Left colon (tissue), 2 donors: ENCODE measurements around the gene CNTNAP1. TPM values are rescaled to one million over a fixed set of nuclear protein-coding genes. Genes with fewer than 3 reads are reported as not detected.
A peak's percentile ranks its signal among the peaks of the same experiment; 100 is the strongest.
"Not testable (repeated sequence)": the region's sequence is repeated elsewhere in the genome, so short reads cannot be mapped to it uniquely, and the experiment has no call there.

ENCODE experiments used
- ATAC-seq: fragments of 200-7000 bp; cut with Tn5 transposase; one replicate; pipeline ENCODE4 v1.9.1; 2020; ENCODE audit warnings: mild to moderate bottlenecking, moderate library complexity
- DNase-seq, 2 donors: peaks; one replicate each; pipeline ENCODE4 v3.0.0-alpha.2; 2020
- intact Hi-C, 2 donors: fragments of 100-400 bp; cut with DNase I in 1 of 2; cut with micrococcal nuclease in 1 of 2; formaldehyde crosslinking; loops; one replicate each; pipeline versions ENCODE4 v1.11.2 to v1.14.0; 2022; cut with DNase I, micrococcal nuclease
- total RNA-seq, 2 donors: library from RNA; stranded (reverse); fragmentation: NEBNext Ultra II Directional; extraction: Animal tissue kit (Norgen Biotek cat#: 25700); gene quantifications; one replicate each; pipeline ENCODE4 v1.2.1, GENCODE V29; 2021
- donor health status: DM: no; HTN: no; CAD: no.
- donor health status: DM: yes; HTN: yes; CAD: no.

The CNTNAP1 gene
- total RNA-seq, 2 donors from 2014 or later = 1.2 to 4.6 TPM

- DNase-seq (no peak), ATAC-seq (no peak)
- intact Hi-C loops = no loop called here
Observed at GRCh38 chr17:42704490-42704836, 22.1 kb downstream of the CNTNAP1 start.

GRCh38 chr17:42704837-42705494 lies 22.6 kb downstream of the CNTNAP1 start:
- DNase-seq = no peak
- intact Hi-C loops = no loop called here
- ATAC-seq = no peak

- no peak for DNase-seq
- intact Hi-C loops = no loop called here
- ATAC-seq = no peak
Observed at GRCh38 chr17:42706732-42707131, 24.4 kb downstream of the CNTNAP1 start.

GRCh38 chr17:42708588-42708987 lies 26.3 kb downstream of the CNTNAP1 start:
- intact Hi-C loops = no loop called here
- ATAC-seq = no peak
- no peak for DNase-seq

DNA sequence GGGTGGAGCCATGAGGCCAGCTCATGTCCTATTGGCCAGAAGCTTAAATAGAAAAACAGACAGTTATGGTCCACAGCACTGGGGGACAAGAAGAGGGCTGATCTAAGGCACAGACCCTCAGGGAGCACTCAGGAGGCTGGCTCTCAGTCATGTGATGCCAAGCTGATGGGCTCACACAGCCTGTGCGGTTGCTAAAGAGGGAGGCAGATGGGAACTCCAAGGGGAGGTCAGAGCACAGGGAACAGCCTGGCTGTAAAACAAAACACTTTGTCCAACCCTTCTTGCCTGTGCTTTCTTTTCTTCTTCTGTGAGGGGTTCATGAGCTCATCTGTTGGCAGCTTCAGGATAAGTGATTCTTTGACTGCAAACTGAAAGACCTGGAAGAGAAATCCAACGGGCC lies 27.2 kb downstream of the CNTNAP1 start:
- DNase-seq = no peak
- ATAC-seq = no peak
- intact Hi-C loops = no loop called here

- no peak for DNase-seq
- ATAC-seq = peak; percentile 86
- intact Hi-C loops = loop anchor here in 1 of 2 donors (5.0 to 10.0 kb wide), 2 partner anchors 41 to 214 kb away; partner anchors contain the start of gene RAMP2
Observed at GRCh38 chr17:42720996-42721583, 38.8 kb downstream of the CNTNAP1 start.

GRCh38 chr17:42723636-42724035 lies 41.3 kb downstream of the CNTNAP1 start:
- DNase-seq (no peak), ATAC-seq (no peak)
- intact Hi-C loops = loop anchor here in 1 of 2 donors (5.0 to 10.0 kb wide), 2 partner anchors 39 to 211 kb away; partner anchors contain the start of gene RAMP2

GRCh38 chr17:42725143-42725542 lies 42.8 kb downstream of the CNTNAP1 start:
- ATAC-seq (no peak), DNase-seq (no peak)
- intact Hi-C loops = loop anchor here in 1 of 2 donors (10.0 kb wide), 1 partner anchor 210 kb away; no protein-coding TSS in a partner anchor

DNA sequence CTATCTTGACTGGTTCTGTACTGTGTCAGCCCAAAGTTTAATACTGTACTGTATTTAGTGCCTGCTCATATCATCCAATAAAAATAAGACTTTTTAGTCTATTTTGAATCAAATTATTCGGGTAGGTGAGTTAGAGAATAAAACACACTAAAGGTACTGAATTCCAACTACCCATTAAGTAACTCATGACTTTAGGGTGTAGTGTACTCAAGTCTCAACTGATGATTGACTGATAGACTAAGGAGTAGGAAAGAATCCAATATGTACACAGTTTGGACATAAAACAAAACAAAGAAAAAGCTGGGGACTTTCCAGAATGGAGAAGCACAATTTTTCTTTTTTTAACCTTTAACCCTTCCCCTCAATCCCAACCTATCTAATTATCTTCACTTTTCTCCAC lies 58.4 kb downstream of the CNTNAP1 start:
- DNase-seq (no peak), ATAC-seq (no peak)
- intact Hi-C loops = no loop called here

DNA sequence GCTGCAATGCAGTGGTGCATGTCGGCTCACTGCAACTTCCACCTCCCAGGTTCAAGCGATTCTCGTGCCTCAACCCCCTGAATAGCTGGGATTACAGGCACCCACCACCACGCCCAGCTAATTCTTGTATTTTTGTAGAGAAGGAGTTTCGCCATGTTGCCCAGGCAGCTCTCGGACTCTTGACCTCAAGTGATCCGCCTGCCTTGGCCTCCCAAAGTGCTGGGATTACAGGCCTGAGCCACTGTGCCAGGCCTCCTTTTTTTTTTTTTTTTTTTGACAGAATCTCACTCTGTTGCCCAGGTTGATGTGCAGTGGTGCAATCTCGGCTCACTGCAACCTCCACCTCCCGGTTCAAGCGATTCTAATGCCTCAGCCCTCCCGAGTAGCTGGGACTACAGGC lies 60.6 kb downstream of the CNTNAP1 start:
- ATAC-seq, DNase-seq, intact Hi-C loops: not testable (repeated sequence)

DNA sequence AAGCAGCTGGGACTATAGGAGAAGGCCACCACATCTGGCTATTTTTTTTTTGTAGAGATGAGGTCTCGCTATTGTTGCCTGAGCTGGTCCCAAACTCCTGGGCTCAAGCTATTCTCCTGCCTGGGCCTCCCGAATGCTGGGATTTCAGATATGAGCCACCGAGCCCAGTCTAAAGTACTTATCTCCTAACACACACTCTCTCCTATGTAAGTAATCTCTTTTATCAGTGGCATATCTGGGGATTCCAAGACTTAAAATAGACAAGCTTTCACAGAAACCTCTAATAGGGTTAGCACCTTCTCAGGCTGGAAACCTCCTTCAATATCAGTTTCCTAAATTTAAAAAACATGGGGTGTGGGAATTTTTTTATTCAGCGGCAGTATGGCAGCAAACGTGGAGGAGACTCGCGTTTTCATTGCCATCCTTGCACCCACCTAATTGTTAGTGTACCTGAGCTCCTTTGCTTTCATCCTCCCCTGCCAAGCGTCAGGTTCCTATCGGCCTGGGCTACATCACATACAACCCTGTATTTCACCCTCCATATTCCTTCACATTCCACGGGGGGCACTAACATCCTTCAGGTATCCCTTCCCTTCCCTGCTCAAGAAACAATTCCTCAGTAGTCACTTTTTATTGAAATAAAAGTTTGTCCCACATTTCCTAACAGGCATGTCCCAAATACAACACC lies 61.4 kb downstream of the CNTNAP1 start:
- ATAC-seq = no peak
- intact Hi-C loops = no loop called here
- DNase-seq = no peak

DNA sequence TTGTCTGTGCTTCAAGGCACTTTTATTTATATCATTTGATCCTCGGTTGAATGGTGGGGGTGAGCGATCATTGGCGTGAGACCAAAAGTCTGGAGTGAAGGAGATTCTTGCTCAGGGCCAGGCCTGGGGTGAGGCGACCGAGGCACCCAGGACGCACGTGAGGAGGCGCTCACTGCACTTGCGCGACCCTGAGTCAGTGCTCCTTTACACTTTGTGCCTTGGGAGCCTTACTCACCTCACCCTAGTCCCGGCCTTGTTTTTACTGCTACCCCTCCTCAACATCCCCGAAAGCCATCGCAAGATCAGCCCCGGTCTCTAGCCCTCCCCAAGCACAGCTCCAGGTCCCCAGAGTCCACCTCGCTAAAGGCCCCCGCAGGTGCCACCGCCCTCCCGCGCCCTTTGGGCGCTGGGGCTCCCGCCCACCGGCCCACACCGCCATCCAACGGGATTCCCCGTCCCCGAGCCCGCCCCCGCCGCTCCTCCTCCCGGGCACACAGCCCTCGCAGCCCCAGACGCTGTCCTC lies 62.0 kb downstream of the CNTNAP1 start:
- ATAC-seq (peak; percentile 82), DNase-seq (peak; percentile 74 to 81)
- intact Hi-C loops = no loop called here

DNA sequence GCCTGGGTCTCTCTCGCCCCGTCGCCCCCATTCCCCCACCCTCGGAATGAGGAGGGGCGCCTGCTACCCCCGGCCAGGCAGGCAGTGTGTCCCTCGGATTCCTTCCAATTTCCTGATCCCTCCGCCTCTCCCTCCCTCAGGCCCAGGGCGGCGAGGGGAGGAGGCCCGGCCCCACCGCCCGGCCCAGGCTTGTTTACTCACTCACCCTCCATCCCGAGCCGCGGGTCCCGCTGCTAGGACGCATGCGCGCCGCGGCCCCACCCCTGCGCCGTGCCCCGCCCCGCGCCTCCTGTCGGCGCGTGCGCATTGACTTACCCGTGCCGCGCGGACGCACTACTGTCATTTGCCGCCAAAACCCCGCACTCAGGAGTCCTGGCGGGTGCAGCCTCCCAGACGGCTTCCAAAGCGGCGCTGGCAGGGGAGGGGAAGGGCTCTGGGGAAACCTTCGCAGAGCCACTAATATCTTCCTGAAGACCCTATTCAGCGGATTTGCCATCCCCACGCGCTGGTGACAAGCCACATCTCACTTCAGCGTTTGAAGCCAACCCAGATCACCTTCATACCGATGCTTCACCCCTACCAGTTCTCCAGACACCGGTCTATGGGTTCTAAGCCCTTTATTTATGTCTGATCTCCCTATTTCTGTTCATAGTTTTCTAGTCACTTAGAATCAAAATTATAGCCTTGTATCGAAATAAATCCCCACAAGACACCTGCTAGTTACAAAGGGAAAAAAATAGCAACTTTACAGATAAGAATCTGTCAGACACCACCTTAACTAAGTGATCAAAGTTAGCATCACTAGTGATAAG lies 62.7 kb downstream of the CNTNAP1 start, which contains the start of gene EZH1:
EZH1 (minus strand) TSS at position 235 of the 812 bp plus-strand sequence. CDS start 16,099 bp downstream, outside the sequence.
- ATAC-seq = peak; percentile 96

GRCh38 chr17:42748202-42748907 lies 66.0 kb downstream of the CNTNAP1 start:
- ATAC-seq (no peak), DNase-seq (no peak)
- intact Hi-C loops = no loop called here

More for the DNA sequence above, 62.7 kb downstream of the CNTNAP1 start, which contains the start of gene EZH1:
- DNase-seq = peak; percentile 84 to 89
- intact Hi-C loops = no loop called here

- intact Hi-C loops = no loop called here
- DNase-seq (no peak), ATAC-seq (no peak)
Observed at GRCh38 chr17:42748908-42749798, 66.8 kb downstream of the CNTNAP1 start.
